ENCODE data around the gene ESRP2. TPM values are rescaled to one million over a fixed set of nuclear protein-coding genes. Genes with fewer than 3 reads are reported as not detected.

ESRP2 gene
- total and polyA plus RNA-seq, 9 of the 15 experiments (the other 6 are each of a cell fraction or from before 2014, with no cell fraction given): 0.05 to 0.15 (median 0.07) TPM; not detected in 6

DNA sequence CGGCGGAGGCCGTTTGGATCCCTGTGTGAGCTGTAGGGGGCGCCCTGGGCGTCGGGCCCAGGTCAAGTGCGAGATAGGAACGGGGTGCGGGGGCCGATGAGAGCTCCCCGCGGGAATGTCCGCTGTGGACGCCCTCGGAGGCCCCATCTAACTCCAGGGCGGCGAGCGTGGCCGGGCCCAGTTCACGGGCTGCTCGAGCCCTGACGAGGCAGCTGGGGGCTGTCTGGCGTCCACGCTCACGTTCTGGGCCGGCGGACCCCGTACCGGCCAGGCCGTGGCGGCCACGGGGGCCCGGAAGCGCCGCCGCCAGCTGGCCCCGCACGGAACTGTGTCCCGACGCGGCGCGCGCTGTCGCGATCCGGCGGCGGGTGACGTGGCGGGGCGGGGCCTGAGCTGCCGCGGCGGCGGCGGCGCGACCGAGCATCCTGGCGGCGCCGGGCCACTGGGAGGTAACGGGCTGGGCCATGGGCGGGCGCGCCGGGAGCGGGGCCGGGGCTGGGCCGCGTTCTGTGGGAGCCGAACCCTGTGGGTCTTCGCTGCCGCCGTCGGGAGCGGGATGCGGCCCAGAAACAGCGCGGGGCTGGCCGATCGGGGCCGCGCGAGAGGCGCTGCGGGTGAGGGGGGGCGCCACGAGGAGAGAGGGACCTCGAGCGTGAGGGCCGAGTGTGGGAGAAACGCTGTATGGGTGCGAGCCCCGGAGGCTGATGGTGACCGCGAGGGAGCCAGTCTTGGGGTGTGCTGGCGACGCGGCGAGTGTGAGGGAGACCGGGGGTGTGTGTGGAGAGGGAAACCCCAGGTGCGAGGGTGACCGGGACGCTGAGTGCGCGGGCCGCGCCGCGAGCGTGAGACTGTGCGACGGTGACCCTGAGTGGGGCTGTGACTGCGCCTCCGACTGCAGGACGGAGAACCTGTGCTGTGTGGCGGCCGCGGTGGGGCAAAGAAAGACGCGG lies 28.5 kb upstream of the ESRP2 start, which contains the start of gene SLC7A6 (continued):
- TF ChIP-seq ZHX1 (conservative IDR thresholded peaks at IDR 0.05; ENCODE audit: low read length) (no peak), FOXA1 (IDR thresholded peaks at IDR 0.05; ENCODE audit: borderline replicate concordance) (no peak), CHD4 (IDR thresholded peaks at IDR 0.05; ENCODE audit: insufficient read depth, insufficient replicate concordance, low read depth, low read length, poor library complexity, severe bottlenecking) (no peak), MTA1 (IDR thresholded peaks at IDR 0.05; ENCODE audit: borderline replicate concordance) (peak; percentile 73), HNRNPL (IDR thresholded peaks at IDR 0.05; ENCODE audit: low read depth, low read length) (0 out of 2 replicates have a peak, but pooled peaks have one; percentile 26), IRF2 (CRISPR knock-in tag; IDR thresholded peaks at IDR 0.05) (no peak), ZFPM2 (CRISPR knock-in tag; IDR thresholded peaks at IDR 0.05) (no peak), CREB1 (IDR thresholded peaks at IDR 0.05) (peak; percentile 76), CREB1 (CRISPR knock-in tag; IDR thresholded peaks at IDR 0.05) (peak; percentile 56), NCOA1 (IDR thresholded peaks at IDR 0.05; ENCODE audit: low read depth) (no peak), IRF1 (CRISPR knock-in tag; IDR thresholded peaks at IDR 0.05; ENCODE audit: borderline replicate concordance) (peak; percentile 85; the same call in 1 of the 2 replicates), ELF1 (tag; IDR thresholded peaks at IDR 0.05) (peak; percentile 87), TCFL5 (CRISPR knock-in tag; conservative IDR thresholded peaks at IDR 0.05) (no peak), TAF15 (IDR thresholded peaks at IDR 0.05; ENCODE audit: low read depth, low read length) (no peak)
- TF ChIP-seq, protein P1, sequence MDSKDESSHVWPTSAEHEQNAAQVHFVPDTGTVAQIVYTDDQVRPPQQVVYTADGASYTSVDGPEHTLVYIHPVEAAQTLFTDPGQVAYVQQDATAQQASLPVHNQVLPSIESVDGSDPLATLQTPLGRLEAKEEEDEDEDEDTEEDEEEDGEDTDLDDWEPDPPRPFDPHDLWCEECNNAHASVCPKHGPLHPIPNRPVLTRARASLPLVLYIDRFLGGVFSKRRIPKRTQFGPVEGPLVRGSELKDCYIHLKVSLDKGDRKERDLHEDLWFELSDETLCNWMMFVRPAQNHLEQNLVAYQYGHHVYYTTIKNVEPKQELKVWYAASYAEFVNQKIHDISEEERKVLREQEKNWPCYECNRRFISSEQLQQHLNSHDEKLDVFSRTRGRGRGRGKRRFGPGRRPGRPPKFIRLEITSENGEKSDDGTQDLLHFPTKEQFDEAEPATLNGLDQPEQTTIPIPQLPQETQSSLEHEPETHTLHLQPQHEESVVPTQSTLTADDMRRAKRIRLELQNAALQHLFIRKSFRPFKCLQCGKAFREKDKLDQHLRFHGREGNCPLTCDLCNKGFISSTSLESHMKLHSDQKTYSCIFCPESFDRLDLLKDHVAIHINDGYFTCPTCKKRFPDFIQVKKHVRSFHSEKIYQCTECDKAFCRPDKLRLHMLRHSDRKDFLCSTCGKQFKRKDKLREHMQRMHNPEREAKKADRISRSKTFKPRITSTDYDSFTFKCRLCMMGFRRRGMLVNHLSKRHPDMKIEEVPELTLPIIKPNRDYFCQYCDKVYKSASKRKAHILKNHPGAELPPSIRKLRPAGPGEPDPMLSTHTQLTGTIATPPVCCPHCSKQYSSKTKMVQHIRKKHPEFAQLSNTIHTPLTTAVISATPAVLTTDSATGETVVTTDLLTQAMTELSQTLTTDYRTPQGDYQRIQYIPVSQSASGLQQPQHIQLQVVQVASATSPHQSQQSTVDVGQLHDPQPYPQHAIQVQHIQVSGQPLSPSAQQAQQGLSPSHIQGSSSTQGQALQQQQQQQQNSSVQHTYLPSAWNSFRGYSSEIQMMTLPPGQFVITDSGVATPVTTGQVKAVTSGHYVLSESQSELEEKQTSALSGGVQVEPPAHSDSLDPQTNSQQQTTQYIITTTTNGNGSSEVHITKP (IDR thresholded peaks at IDR 0.05; ENCODE audit: partially characterized antibody): peak; percentile 85
- TF ChIP-seq, protein P2, sequence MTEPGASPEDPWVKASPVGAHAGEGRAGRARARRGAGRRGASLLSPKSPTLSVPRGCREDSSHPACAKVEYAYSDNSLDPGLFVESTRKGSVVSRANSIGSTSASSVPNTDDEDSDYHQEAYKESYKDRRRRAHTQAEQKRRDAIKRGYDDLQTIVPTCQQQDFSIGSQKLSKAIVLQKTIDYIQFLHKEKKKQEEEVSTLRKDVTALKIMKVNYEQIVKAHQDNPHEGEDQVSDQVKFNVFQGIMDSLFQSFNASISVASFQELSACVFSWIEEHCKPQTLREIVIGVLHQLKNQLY (CRISPR knock-in tag; conservative IDR thresholded peaks at IDR 0.05): no peak
- TF ChIP-seq, protein P3, sequence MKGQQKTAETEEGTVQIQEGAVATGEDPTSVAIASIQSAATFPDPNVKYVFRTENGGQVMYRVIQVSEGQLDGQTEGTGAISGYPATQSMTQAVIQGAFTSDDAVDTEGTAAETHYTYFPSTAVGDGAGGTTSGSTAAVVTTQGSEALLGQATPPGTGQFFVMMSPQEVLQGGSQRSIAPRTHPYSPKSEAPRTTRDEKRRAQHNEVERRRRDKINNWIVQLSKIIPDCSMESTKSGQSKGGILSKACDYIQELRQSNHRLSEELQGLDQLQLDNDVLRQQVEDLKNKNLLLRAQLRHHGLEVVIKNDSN (CRISPR knock-in tag; IDR thresholded peaks at IDR 0.05): no peak

All from K562 (cell line).